K562 (cell line): Measurements from ENCODE around the gene MTMR12. TPM values are rescaled to one million over a fixed set of nuclear protein-coding genes. Genes with fewer than 3 reads are reported as not detected.

Source experiments
- ATAC-seq: fragments of 200-7000 bp; cut with Tn5 transposase; 3 replicates; pipeline ENCODE4 v1.9.1; 2020; ENCODE audit warnings: moderate library complexity
- BruUV-seq: library from RNA; stranded (reverse); fragments of 400-500 nt; replicated peaks from 2 replicates; lab custom pipeline; 2021; lab: Mats Ljungman, UMichigan
- CTCF ChIA-PET: fragments of 300-600 bp; formaldehyde crosslinking; extraction: SDS; loops from one replicate; lab custom pipeline; 2021; ENCODE audit warnings: low intra/inter-chr PET ratio; lab: Yijun Ruan, JAX
- POLR2A ChIA-PET: fragments of 300-600, 350-650 bp; sonication (Branson Sonifier 250); formaldehyde crosslinking; extraction: SDS; loops from one replicate; lab custom pipeline; 2021; ENCODE audit warnings: antibody characterized with exemption, inconsistent platforms; lab: Yijun Ruan, JAX
- DNase-seq, 4 experiments: peaks; one replicate each; pipeline versions ENCODE4 v3.0.0 to v3.0.0-alpha.2; 2011 to 2018; ENCODE audit warnings: low spot score in 3 of 4, mixed read lengths in 3 of 4; ENCODE audit errors: extremely low read depth in 1 of 4
- FAIRE-seq: peaks from 2 replicates; lab custom pipeline; 2011; peaks lifted over from hg19 to GRCh38; lab: Jason Lieb, UNC
- H2AFZ ChIP-seq: 2 replicates; pipeline ENCODE4 v1.6.0; 2011; ENCODE audit warnings: low read depth, low read length, control low read depth, inconsistent platforms
- H3K27ac ChIP-seq: fragments of 200-600 bp; 3 replicates; pipeline ENCODE4 v1.8.0; 2011; ENCODE audit warnings: low read depth, mild to moderate bottlenecking, control low read depth, inconsistent platforms, low read length, moderate library complexity, mixed read lengths; ENCODE audit errors: extremely low read depth
- H3K27me3 ChIP-seq, 2 experiments: fragments of 300-600 bp in 1 of 2; 2 replicates in 1 of 2; 3 replicates in 1 of 2; pipeline versions ENCODE4 v1.6.0 to v1.8.0; 2011; ENCODE audit warnings: inconsistent platforms in 2 of 2, low read length in 2 of 2, mild to moderate bottlenecking in 1 of 2, mixed read lengths in 1 of 2, moderate library complexity in 1 of 2; ENCODE audit not compliant: control insufficient read depth in 2 of 2, insufficient read depth in 2 of 2
- H3K36me3 ChIP-seq: fragments of 300-600 bp; 3 replicates; pipeline ENCODE4 v1.8.0; 2011; ENCODE audit warnings: mild to moderate bottlenecking, low read length, inconsistent platforms; ENCODE audit not compliant: control insufficient read depth, insufficient read depth
- H3K4me1 ChIP-seq, 2 experiments: fragments of 200-600 bp in 1 of 2; replicated peaks in 1 of 2; 2 replicates in 1 of 2; 3 replicates in 1 of 2; pipeline versions ENCODE4 v1.5.1 to v1.8.0; 2011; ENCODE audit warnings: inconsistent platforms in 2 of 2, low read length in 2 of 2, mild to moderate bottlenecking in 1 of 2, mixed read lengths in 1 of 2, moderate library complexity in 1 of 2; ENCODE audit not compliant: control insufficient read depth in 2 of 2, insufficient read depth in 2 of 2
- H3K4me2 ChIP-seq: 2 replicates; pipeline ENCODE4 v1.6.1; 2011; ENCODE audit warnings: low read length, control low read depth, inconsistent platforms, mixed read lengths; ENCODE audit not compliant: insufficient read depth
- H3K4me3 ChIP-seq: fragments of 200-600 bp; sonication (generic), shearing (Covaris generic); 2 replicates; pipeline ENCODE4 v1.5.1; 2016; ENCODE audit warnings: control low read depth, inconsistent platforms
- H3K79me2 ChIP-seq: fragments of 200-600 bp; 3 replicates; pipeline ENCODE4 v1.8.0; 2011; ENCODE audit warnings: low read length, inconsistent platforms; ENCODE audit not compliant: control insufficient read depth, insufficient read depth
- H3K9ac ChIP-seq, 2 experiments: 2 replicates each; pipeline versions ENCODE4 v1.6.0 to v1.6.1; 2011; ENCODE audit warnings: low read depth in 2 of 2, low read length in 2 of 2, control low read depth in 1 of 2, inconsistent platforms in 1 of 2, mild to moderate bottlenecking in 1 of 2, mixed read lengths in 1 of 2; ENCODE audit not compliant: insufficient read depth in 1 of 2
- H3K9me1 ChIP-seq: one replicate; pipeline ENCODE4 v1.6.0; 2011; ENCODE audit warnings: inconsistent platforms, mild to moderate bottlenecking, low read length, moderate library complexity; ENCODE audit not compliant: control insufficient read depth, insufficient read depth
- H3K9me3 ChIP-seq: replicated peaks from 2 replicates; pipeline ENCODE4 v1.5.1; 2011; ENCODE audit warnings: low read depth, low read length, inconsistent platforms; ENCODE audit not compliant: control insufficient read depth, insufficient read depth
- H4K20me1 ChIP-seq: replicated peaks from 2 replicates; pipeline ENCODE4 v1.6.1; 2011; ENCODE audit warnings: low read length, inconsistent platforms, mixed read lengths; ENCODE audit not compliant: control insufficient read depth, insufficient read depth
- BRD9 ChIP-seq: fragments of 450-650 bp; IDR thresholded peaks from 2 replicates; pipeline ENCODE4 v1.6.1; 2018; ENCODE audit warnings: low read depth; ENCODE audit not compliant: partially characterized antibody
- CBFA2T3 ChIP-seq: fragments of 450-650 bp; IDR thresholded peaks from 2 replicates; pipeline ENCODE4 v1.6.1; 2017
- GABPA ChIP-seq: fragments of 200-800 bp; sonication (Bioruptor generic); conservative IDR thresholded peaks from 2 replicates; pipeline ENCODE4 v1.6.1; 2016; ENCODE audit warnings: low read depth, missing genetic modification characterization, missing compliant biosample characterization
- MLX ChIP-seq, 2 experiments: fragments of 450-650 bp in 1 of 2; sonication (generic) in 1 of 2; formaldehyde crosslinking; conservative IDR thresholded peaks; 2 replicates each; pipeline versions ENCODE4 v1.4.0 to v1.8.1; 2020 to 2022; ENCODE audit warnings: mild to moderate bottlenecking in 1 of 2, missing genetic modification reagents in 1 of 2
- MTA2 ChIP-seq: fragments of 450-650 bp; IDR thresholded peaks from 2 replicates; pipeline ENCODE4 v1.6.1; 2016; ENCODE audit warnings: low read depth
- PHB2 ChIP-seq: fragments of 450-650 bp; IDR thresholded peaks from 2 replicates; pipeline ENCODE4 v1.6.1; 2017; ENCODE audit warnings: low read depth
- SRSF1 ChIP-seq: fragments of 200-400 bp; formaldehyde crosslinking; IDR thresholded peaks from 2 replicates; pipeline ENCODE4 v1.6.1; 2017; ENCODE audit warnings: mild to moderate bottlenecking, low read depth, low read length, moderate library complexity
- ZNF589 ChIP-seq: fragments of 200-800 bp; sonication (Bioruptor generic); IDR thresholded peaks from 2 replicates; pipeline ENCODE4 v1.6.1; 2016; ENCODE audit warnings: low read depth, missing genetic modification characterization, missing compliant biosample characterization
- ZNF592 ChIP-seq: fragments of 450-650 bp; IDR thresholded peaks from 2 replicates; pipeline ENCODE4 v1.6.1; 2017; ENCODE audit warnings: antibody characterized with exemption, mild to moderate bottlenecking
- WGBS: fragments of 100-300 bp; shearing (Covaris generic); methylation state at CpG from one replicate; pipeline ENCODE4 v1.1.6; 2016; ENCODE audit warnings: low coverage, mixed read lengths; ENCODE audit not compliant: insufficient coverage; ENCODE audit errors: missing lambda C conversion rate; 5-methylcytosine and 5-hydroxymethylcytosine counted together
- in situ Hi-C: fragments of 300-500 bp; cut with MboI; formaldehyde crosslinking; loops from 4 replicates; pipeline ENCODE4 v1.15.0; 2018; ENCODE audit warnings: inconsistent platforms, mixed read lengths
- intact Hi-C: fragments of 100-400 bp; cut with micrococcal nuclease; formaldehyde crosslinking; loops from 2 replicates; pipeline ENCODE4 v1.14.2; 2022
- polyA plus RNA-seq, 8 experiments: library from polyadenylated mRNA; depleted of rRNA in 4 of 8; stranded (reverse) in 5 of 8; unstranded in 3 of 8; fragments of >200 nt; fragmentation: Nextera tagmentation in 2 of 8; fragmentation: Illumina TruSeq in 1 of 8; extraction: Ambion mirVana in 2 of 8; extraction: Trizol in 1 of 8; gene quantifications; 2 replicates each; pipeline versions ENCODE4 v1.2.1 to v1.2.3, GENCODE V29; 2011 to 2014; ENCODE audit warnings: inconsistent platforms in 1 of 8, missing spikeins in 1 of 8
- total RNA-seq, 7 experiments: library from RNA; depleted of rRNA in 6 of 7; stranded (reverse); fragments of >200 nt in 6 of 7; fragmentation: Illumina TruSeq in 2 of 7; extraction: Trizol in 2 of 7; gene quantifications; 2 replicates each; pipeline versions ENCODE4 v1.2.1 to v1.2.3, GENCODE V29; 2011 to 2021; ENCODE audit warnings: low replicate concordance in 1 of 7

MTMR12 gene
- total and polyA plus RNA-seq, 9 of the 15 experiments (the other 6 are each of a cell fraction or from before 2014, with no cell fraction given) = 4.0 to 28.7 (median 17.1) TPM

GRCh38 chr5:32206053-32206452 lies 106.7 kb downstream of the MTMR12 start (continued):
- TF ChIP-seq ZNF592 = no peak

- POLR2A ChIA-PET = no interaction called here
- TF ChIP-seq SRSF1 (no peak), CBFA2T3 (no peak), ZNF589 (CRISPR knock-in tag) (no peak), BRD9 (no peak), GABPA (no peak), MTA2 (no peak), PHB2 (no peak), MLX (CRISPR knock-in tag; conservative IDR thresholded peaks at IDR 0.05) (no peak)
- BruUV-seq = no TSS peak
Measured at GRCh38 chr5:32202394-32202793, 110.3 kb downstream of the MTMR12 start.

More at GRCh38 chr5:32202394-32202793, 110.3 kb downstream of the MTMR12 start:
- DNase-seq = no peak
- Histone ChIP-seq H4K20me1 (no peaks in the 10 kb centered on the region), H3K4me3 (no peak overlapping the region), H3K79me2 (no peaks in the 10 kb centered on the region), H3K9me1 (no peaks in the 10 kb centered on the region), H3K27me3 (peaks cover 5 to 10% of the 10 kb centered on the region in 2 experiments; a peak in 2 of 5 replicates), H3K9me3 (no peaks in the 10 kb centered on the region), H3K27ac (no peak overlapping the region), H3K36me3 (no peaks in the 10 kb centered on the region), H3K4me2 (no peak overlapping the region), H3K9ac (no peak overlapping the region), H3K4me1 (peaks cover 0 to 7% of the 10 kb centered on the region in 2 experiments; a peak in 3 of 5 replicates), H2AFZ (no peak overlapping the region)
- ATAC-seq = no peak
- 11% methylated on average over 2 of the region's 2 CpGs for WGBS
- CTCF ChIA-PET = no interaction called here
- in situ Hi-C loops = no loop called here
- FAIRE-seq = no peak
- intact Hi-C loops = no loop called here
